Tibial nerve (tissue), 4 donors: Measurements from ENCODE around the gene TSTD2. TPM values are rescaled to one million over a fixed set of nuclear protein-coding genes. Genes with fewer than 3 reads are reported as not detected.
"Not testable (repeated sequence)": the region's sequence is repeated elsewhere in the genome, so short reads cannot be mapped to it uniquely, and the experiment has no call there.

Source experiments
- DNase-seq, 2 donors: peaks; one replicate each; pipeline ENCODE4 v3.0.0-alpha.2; 2019; ENCODE audit warnings: low spot score in 2 of 2
- H3K27ac ChIP-seq, 4 donors: fragments of 200-600 bp; sonication (generic) in 3 of 4; one replicate each; pipeline ENCODE4 v1.5.1; 2017 to 2019; ENCODE audit warnings: mild to moderate bottlenecking in 1 of 4
- H3K27me3 ChIP-seq, 2 donors: fragments of 200-600 bp; sonication (generic) in 1 of 2; one replicate each; pipeline versions ENCODE4 v1.5.1 to v1.6.0; 2017 to 2019
- H3K36me3 ChIP-seq, 3 donors: fragments of 200-600 bp; sonication (generic); one replicate each; pipeline ENCODE4 v1.5.1; 2018 to 2019
- H3K4me1 ChIP-seq, 4 donors: fragments of 200-600 bp; sonication (generic) in 3 of 4; one replicate each; pipeline ENCODE4 v1.5.1; 2017 to 2019
- H3K4me3 ChIP-seq, 4 donors: fragments of 200-600 bp; sonication (generic) in 3 of 4; one replicate each; pipeline ENCODE4 v1.5.1; 2017 to 2019; ENCODE audit warnings: mild to moderate bottlenecking in 1 of 4, moderate library complexity in 1 of 4
- H3K9me3 ChIP-seq, 4 donors: fragments of 200-600 bp; sonication (generic) in 3 of 4; one replicate each; pipeline ENCODE4 v1.5.1; 2017 to 2019
- CTCF ChIP-seq, 5 experiments: fragments of 200-600 bp in 3 of 5; fragments of 450-650 bp in 2 of 5; sonication (generic) in 3 of 5; IDR thresholded peaks; one replicate each; pipeline ENCODE4 v1.5.1; 2016 to 2019; ENCODE audit warnings: antibody characterized with exemption in 5 of 5, mild to moderate bottlenecking in 3 of 5, moderate library complexity in 2 of 5
- EP300 ChIP-seq, 2 donors: sonication (generic); formaldehyde crosslinking; IDR thresholded peaks; one replicate each; pipeline ENCODE4 v1.6.1; 2017; ENCODE audit warnings: antibody characterized with exemption in 2 of 2, mild to moderate bottlenecking in 1 of 2
- POLR2A ChIP-seq, 2 donors: fragments of 450-650 bp; IDR thresholded peaks; one replicate each; pipeline ENCODE4 v1.6.1; 2017; ENCODE audit warnings: antibody characterized with exemption in 2 of 2, mild to moderate bottlenecking in 2 of 2, moderate library complexity in 2 of 2
- WGBS, 2 donors: methylation state at CpG; one replicate each; pipeline ENCODE4 v1.1.5; 2018; 5-methylcytosine and 5-hydroxymethylcytosine counted together
- total RNA-seq, 4 donors: library from RNA; depleted of rRNA; stranded (reverse); fragments of >200 nt; gene quantifications; one replicate each; pipeline ENCODE4 v1.1.0, GENCODE V29; 2016

Gene TSTD2
- total RNA-seq, 4 donors from 2014 or later: 14.0 to 54.1 (median 23.6) TPM

- 27 to 39% methylated on average over 4 of the region's 4 CpGs for WGBS, 2 donors
- H3K4me3 ChIP-seq: no peak overlapping the region
Measured at GRCh38 chr9:97596906-97597305, 36.3 kb downstream of the TSTD2 start.

GRCh38 chr9:97594381-97594921 is 38.7 kb downstream of the TSTD2 start:
- peaks cover 0 to 21% (median 2%) of the 10 kb centered on the region in 4 donors for H3K4me1 ChIP-seq
- H3K27ac ChIP-seq: no peak overlapping the region
- WGBS, 2 donors: 81 to 85% methylated on average over 10 to 11 of the region's 11 CpGs

More at GRCh38 chr9:97596906-97597305, 36.3 kb downstream of the TSTD2 start:
- H3K27me3 ChIP-seq: no peaks in the 10 kb centered on the region
- TF ChIP-seq CTCF (IDR thresholded peaks at IDR 0.05) (no peak), POLR2A (IDR thresholded peaks at IDR 0.05) (no peak), EP300 (IDR thresholded peaks at IDR 0.05) (no peak)
- peaks cover 0 to 32% (median 0%) of the 10 kb centered on the region in 3 donors for H3K36me3 ChIP-seq
- no peaks in the 10 kb centered on the region for H3K9me3 ChIP-seq
- no peak for DNase-seq
- H3K4me1 ChIP-seq: peaks cover 0 to 21% (median 2%) of the 10 kb centered on the region in 4 donors
- H3K27ac ChIP-seq: peak overlapping the region in 1 of 4 donors; percentile 63

GRCh38 chr9:97593960-97594359 is 39.2 kb downstream of the TSTD2 start:
- Histone ChIP-seq H3K36me3 (peaks cover 0 to 2% (median 0%) of the 10 kb centered on the region in 3 donors), H3K4me1 (peaks cover 0 to 21% (median 2%) of the 10 kb centered on the region in 4 donors), H3K27me3 (no peaks in the 10 kb centered on the region), H3K27ac (no peak overlapping the region), H3K9me3 (no peaks in the 10 kb centered on the region), H3K4me3 (no peak overlapping the region)
- DNase-seq: no peak
- TF ChIP-seq POLR2A (IDR thresholded peaks at IDR 0.05) (no peak), CTCF (IDR thresholded peaks at IDR 0.05) (no peak), EP300 (IDR thresholded peaks at IDR 0.05) (no peak)
- 84% methylated on average over 4 of the region's 4 CpGs for WGBS, 2 donors

More at GRCh38 chr9:97594381-97594921, 38.7 kb downstream of the TSTD2 start:
- TF ChIP-seq CTCF (IDR thresholded peaks at IDR 0.05) (no peak), EP300 (IDR thresholded peaks at IDR 0.05) (no peak), POLR2A (IDR thresholded peaks at IDR 0.05) (no peak)
- Histone ChIP-seq H3K4me3 (no peak overlapping the region), H3K36me3 (peaks cover 0 to 7% (median 0%) of the 10 kb centered on the region in 3 donors), H3K27me3 (no peaks in the 10 kb centered on the region), H3K9me3 (no peaks in the 10 kb centered on the region)
- DNase-seq: no peak

GRCh38 chr9:97592126-97592525 is 41.0 kb downstream of the TSTD2 start:
- 87 to 89% methylated on average over 1 of the region's 1 CpG for WGBS, 2 donors
- peaks cover 0 to 2% (median 0%) of the 10 kb centered on the region in 3 donors for H3K36me3 ChIP-seq
- no peak overlapping the region for H3K27ac ChIP-seq
- H3K4me3 ChIP-seq: no peak overlapping the region
- H3K27me3 ChIP-seq: no peaks in the 10 kb centered on the region
- no peaks in the 10 kb centered on the region for H3K9me3 ChIP-seq
- no peak for DNase-seq
- TF ChIP-seq POLR2A (IDR thresholded peaks at IDR 0.05) (no peak), EP300 (IDR thresholded peaks at IDR 0.05) (no peak), CTCF (IDR thresholded peaks at IDR 0.05) (no peak)
- peaks cover 0 to 4% (median 0%) of the 10 kb centered on the region in 4 donors for H3K4me1 ChIP-seq

- no peaks in the 10 kb centered on the region for H3K4me1 ChIP-seq
- TF ChIP-seq POLR2A (IDR thresholded peaks at IDR 0.05) (no peak), EP300 (IDR thresholded peaks at IDR 0.05) (no peak), CTCF (IDR thresholded peaks at IDR 0.05) (no peak)
- peaks cover 0 to 6% (median 0%) of the 10 kb centered on the region in 3 donors for H3K36me3 ChIP-seq
- H3K27me3 ChIP-seq: no peaks in the 10 kb centered on the region
- H3K27ac ChIP-seq: no peak overlapping the region
- WGBS, 2 donors: 75 to 79% methylated on average over 6 of the region's 6 CpGs
- no peaks in the 10 kb centered on the region for H3K9me3 ChIP-seq
- DNase-seq: no peak
- H3K4me3 ChIP-seq: no peak overlapping the region
Measured at GRCh38 chr9:97591535-97591934, 41.6 kb downstream of the TSTD2 start.

- not testable (repeated sequence) for H3K27ac ChIP-seq, H3K4me1 ChIP-seq, H3K4me3 ChIP-seq, H3K27me3 ChIP-seq, H3K9me3 ChIP-seq, H3K36me3 ChIP-seq, DNase-seq
- 88 to 96% methylated on average over 6 to 7 of the region's 7 CpGs for WGBS, 2 donors
Measured at GRCh38 chr9:97586909-97587308, 46.3 kb downstream of the TSTD2 start.

- no CpG with 5 or more reads among the region's 2 CpGs for WGBS, 2 donors
- DNase-seq: not testable (repeated sequence)
Measured at GRCh38 chr9:97584778-97585177, 48.4 kb downstream of the TSTD2 start.

GRCh38 chr9:97581590-97581989 is 51.6 kb downstream of the TSTD2 start:
- DNase-seq, H3K27me3 ChIP-seq, H3K4me1 ChIP-seq, H3K9me3 ChIP-seq, H3K36me3 ChIP-seq, H3K4me3 ChIP-seq, H3K27ac ChIP-seq: not testable (repeated sequence)
- WGBS, 2 donors: 100% methylated on average over 1 of the region's 3 CpGs; no CpG with 5 or more reads in 1 of the 2 donors

More at GRCh38 chr9:97584778-97585177, 48.4 kb downstream of the TSTD2 start:
- not testable (repeated sequence) for H3K27me3 ChIP-seq, H3K4me1 ChIP-seq, H3K36me3 ChIP-seq, H3K9me3 ChIP-seq, H3K4me3 ChIP-seq, H3K27ac ChIP-seq
